ENCODE data around the gene MYPOP.
"Not testable (repeated sequence)": the region's sequence is repeated elsewhere in the genome, so short reads cannot be mapped to it uniquely, and the experiment has no call there.

The MYPOP gene

DNA sequence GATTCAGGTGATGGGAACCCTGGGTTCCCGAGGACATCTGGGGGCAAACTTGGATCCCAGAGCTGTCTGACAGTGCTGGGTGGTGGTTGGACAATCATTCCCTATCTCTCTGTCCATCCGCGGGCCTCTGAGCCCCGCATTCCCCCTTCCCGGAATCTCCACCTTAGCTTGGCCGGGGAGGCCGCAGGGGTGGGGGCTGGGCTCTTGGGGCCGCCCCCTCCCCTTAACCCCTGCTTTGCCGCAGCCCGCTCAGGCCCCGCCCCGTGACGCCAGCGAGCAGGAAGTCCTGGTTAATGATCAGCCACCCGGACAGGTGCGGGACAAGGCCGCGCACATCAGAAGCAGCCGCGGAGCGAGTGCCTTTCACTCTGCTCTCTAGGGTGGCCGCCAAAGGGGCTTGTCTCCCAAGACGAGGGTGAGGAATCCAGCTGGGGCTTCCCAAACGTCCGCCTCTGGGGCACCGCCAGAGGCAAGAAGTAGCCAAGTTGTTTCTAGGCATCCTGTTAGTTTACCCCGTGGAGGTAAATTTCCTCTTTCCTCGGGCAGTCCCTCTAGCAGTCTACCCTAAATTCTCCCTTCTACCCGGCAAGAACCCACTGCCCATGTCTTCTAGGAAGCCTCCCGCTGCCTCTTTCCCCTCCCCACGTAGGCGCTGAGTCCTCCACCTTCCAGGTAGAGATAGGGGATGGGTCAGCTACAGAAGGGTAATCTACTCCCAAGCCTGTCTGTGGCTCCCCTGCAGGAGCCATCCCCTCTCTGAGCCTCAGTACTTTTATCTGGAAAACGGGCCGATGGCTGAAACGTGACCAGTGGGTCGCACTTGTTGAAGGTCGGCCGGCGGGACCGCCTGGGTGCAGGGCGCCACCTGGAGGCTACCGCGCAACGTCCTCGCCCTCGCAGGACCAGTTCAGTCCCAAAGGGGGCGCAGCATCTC lies 19.5 kb downstream of the MYPOP start:
- DNase-seq: peak; percentile 81

DNA sequence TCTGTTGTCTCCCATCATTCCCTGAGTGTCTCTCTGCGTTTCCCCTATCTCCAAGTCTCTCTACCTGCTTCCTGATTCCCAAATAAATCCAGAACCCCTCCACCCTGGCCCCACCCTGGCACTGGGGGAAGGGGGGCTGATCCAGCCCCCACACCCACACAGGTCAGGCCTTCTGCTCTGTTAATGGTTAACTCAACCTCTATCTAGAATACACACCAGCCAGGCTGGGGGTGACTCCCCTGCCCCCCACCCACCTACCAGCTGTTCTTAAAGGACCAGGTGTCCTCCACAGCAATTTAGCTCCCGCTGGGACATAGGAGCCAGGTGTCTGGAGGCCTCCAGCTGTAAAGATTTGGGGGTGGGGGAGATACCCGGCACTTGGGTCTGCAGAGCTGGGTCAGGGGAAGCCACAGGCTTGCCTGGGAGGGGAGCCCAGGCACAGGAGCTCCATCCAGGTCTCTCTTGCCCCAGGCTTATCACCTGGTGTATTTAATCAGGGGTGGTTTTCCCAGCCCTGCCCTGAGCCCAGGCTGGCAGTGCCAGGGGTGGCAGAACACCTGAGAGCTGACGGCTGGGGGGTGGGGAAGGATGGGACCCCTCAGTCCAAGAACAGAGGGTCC lies 20.4 kb downstream of the MYPOP start:
- DNase-seq: peak; percentile 24

DNA sequence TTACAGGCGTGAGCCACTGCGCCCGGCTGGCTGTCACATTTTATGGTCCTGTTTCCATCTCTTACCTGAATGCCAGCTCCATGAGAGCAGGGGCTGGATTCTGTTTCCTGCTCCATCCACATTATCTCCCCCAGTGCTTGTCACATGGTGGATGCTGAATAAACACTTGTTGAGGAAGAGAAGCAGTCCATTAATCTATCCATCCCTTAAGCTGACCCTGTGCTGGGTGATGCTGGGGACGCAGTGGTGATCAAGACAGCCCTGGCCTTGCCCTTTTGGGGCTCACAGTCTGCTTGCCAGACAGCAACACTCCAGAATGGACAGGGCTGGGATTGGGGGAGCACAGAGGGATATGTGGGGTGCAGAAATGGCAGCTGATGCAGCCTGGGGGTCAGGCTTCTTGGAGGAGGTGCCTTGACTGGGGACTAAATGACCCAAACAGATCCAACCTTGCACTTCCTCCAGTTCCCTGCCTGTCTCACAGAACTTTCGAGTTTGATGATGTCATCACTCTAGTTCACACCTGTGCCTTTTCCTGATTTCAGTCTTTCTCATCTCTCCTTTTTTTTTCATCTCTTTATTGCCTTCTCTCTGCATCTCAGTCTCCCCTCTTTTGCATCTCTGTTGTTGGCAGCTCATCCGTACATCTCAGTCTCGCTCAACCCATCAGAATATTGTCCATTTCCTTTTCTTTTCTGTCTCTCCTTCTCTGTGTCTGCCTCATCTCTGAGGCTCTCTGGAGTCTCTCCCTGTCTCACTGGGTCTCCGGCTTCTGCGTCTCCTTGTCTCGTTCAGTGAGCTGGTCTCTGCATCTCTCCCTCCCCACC lies 21.1 kb downstream of the MYPOP start:
- no peak for DNase-seq

DNA sequence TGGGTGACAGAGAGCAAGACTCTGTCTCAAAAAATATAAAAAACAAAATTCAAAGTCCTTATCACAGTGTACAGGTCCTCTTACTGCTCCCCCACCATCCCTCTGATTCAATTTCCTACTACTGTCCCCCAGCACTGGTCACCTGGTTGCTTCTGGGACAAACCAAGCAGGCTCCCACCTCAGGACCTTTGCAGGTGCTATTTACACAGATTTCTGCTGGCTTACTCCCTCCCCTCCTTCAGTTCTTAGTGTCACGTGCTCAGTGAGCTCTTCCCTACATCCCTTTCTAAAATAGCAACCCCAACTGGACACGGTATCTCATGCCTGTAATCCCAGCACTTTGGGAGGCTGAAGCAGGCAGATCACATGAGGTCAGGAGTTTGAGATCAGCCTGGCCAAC lies 22.4 kb downstream of the MYPOP start:
- DNase-seq: no peak

DNA sequence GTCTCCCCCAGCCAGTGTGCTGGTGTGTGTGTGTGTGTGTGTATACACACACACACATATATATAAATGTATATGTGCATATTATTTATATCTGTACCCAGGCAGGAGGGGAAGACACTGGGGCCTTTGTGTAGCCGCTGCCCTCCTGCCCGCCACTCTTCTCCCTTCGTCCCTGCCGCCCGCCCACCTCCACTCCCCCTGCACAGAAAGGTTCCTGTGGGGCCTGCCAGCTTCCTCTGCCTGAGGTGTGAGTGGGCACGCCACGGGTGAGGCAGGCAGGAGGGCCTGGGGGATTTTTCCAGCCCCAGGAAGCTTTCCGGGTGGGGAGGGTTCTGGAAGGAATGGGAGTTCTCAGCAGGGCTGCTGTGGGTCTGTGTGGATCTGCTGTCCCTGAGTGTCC lies 23.4 kb downstream of the MYPOP start:
- DNase-seq: no peak

DNA sequence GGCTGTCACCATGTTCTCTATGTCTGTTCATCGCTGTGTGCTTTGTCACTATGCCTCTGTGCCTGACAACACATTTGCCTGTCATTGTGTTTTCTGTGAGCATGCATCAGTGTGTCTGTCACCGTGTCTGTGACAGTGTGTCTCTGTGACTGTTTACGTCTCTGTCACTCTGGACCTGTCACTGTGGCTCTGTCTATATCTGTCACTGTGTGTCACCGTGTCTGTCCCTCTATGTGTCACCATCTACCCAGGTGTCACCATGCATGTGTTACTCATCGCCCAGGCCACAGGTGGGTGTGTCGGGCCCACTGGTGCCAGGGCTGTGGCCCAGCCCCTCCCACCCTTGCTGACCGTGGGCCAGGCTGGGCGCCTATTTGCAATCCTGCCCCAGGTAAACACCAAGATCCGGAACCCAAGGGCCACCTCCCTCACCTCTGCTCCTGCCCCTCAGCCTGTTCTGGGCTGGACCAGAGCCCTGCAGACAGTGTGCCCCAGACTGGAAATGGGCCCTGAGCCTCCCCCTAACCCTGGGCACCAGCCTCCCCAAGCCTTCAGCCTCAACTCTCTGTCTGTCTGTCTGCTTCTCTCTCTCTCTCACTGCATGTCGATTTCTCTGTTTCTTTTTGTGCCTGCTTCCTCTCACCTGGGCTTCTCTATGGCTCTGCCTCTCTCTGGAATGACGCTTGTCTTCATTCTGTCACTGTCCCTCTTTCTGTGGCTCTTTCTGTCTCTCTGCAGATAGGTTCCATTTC lies 24.2 kb downstream of the MYPOP start:
- DNase-seq: no peak

DNA sequence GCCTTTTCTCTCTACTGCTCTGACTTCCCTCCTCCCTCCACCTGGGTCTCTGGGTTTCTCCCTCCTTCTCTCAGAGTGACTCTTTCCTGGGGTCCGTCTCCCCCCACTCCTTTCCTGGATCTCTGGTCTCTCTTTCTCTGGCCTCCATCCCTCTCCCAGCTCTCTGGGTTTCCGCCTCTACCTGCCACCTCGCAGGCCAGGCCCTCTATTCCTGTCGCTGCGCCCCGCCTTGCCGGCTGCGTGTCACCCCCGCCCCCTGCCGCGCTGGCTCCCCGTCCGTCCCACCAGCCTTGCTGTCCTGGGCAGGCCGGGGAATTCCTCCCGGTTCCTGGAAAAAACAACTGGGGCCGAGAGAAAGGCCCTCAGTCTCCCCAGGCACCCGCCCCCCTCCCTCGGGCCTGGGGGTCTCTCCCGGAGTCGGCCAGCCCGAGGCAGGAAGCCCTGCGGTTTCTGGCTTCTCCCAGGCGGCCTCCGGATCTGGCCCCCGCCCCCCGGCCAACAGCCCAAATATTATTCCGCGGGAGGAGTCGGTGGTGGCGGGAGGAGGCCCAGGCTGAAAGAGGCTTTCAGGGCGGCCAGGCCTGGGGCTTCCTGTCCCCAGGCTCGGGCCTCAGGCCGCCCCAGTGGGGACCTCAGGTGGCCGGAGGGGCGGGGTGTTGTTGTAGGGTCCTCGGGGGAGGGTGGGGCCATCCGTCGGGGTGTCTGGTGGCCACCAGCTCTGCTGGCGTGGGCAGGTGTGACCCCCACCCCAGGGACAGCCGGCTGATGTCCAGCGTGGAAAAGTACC lies 25.8 kb downstream of the MYPOP start:
- no peak for DNase-seq

DNA sequence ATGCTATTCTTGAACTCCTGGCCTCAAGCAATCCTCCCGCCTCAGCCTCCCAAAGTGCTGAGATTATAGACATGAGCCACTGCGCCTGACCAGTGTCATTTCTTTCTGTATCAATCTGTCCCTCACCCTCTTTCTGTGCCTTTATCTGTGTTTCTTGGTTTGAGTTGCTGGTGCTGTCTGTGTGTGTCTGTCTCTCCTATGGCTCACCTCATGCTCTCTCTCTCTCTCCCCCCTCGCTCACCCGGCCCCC lies 26.3 kb downstream of the MYPOP start:
- no peak for DNase-seq

DNA sequence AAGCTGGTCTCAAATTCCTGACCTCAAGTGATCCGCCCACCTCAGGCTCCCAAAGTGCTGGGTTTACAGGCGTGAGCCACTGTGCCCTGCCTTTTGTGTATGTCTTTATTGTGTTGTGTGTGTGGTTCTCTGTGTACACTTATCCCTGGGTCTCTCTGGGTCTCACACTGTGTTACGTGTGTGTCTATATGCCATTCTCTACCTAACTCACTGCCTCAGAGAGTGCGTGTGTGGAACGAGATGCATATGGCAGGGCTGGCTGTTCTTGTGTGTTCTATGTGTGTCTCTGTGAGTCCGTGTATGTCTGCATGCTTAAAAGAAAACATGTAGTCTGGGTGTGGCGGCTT lies 27.8 kb downstream of the MYPOP start:
- no peak for DNase-seq

DNA sequence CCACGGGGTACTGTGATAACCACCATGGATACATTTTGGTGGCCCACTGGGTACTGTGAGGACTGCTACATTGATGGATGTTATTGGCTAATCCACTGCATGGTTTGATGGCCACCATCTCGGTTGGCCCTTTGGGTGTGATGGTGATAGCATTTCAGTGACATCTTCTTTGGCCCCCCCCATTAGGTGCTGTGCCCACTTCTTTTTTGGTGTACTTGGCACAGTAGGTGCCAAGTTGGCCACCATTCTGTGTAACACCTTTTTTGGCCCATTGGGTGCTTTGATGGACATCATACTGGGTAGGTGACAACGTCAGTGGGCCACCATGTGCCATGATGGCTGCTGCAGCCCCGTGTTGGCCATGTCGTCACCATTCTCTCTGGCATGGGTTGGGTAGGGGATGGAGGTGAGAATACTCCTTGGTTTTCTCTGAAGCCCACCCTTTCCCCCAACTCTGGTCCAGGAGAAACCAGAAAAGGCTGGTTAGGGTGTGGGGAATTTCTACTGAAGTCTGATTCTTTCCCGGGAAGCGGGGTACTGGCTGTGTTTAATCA lies 29.1 kb downstream of the MYPOP start:
- DNase-seq: no peak

DNA sequence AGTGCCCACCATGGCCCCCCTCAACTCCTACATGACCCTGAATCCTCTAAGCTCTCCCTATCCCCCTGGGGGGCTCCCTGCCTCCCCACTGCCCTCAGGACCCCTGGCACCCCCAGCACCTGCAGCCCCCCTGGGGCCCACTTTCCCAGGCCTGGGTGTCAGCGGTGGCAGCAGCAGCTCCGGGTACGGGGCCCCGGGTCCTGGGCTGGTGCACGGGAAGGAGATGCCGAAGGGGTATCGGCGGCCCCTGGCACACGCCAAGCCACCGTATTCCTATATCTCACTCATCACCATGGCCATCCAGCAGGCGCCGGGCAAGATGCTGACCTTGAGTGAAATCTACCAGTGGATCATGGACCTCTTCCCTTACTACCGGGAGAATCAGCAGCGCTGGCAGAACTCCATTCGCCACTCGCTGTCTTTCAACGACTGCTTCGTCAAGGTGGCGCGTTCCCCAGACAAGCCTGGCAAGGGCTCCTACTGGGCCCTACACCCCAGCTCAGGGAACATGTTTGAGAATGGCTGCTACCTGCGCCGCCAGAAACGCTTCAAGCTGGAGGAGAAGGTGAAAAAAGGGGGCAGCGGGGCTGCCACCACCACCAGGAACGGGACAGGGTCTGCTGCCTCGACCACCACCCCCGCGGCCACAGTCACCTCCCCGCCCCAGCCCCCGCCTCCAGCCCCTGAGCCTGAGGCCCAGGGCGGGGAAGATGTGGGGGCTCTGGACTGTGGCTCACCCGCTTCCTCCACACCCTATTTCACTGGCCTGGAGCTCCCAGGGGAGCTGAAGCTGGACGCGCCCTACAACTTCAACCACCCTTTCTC lies 30.1 kb downstream of the MYPOP start:
- no peak for DNase-seq

DNA sequence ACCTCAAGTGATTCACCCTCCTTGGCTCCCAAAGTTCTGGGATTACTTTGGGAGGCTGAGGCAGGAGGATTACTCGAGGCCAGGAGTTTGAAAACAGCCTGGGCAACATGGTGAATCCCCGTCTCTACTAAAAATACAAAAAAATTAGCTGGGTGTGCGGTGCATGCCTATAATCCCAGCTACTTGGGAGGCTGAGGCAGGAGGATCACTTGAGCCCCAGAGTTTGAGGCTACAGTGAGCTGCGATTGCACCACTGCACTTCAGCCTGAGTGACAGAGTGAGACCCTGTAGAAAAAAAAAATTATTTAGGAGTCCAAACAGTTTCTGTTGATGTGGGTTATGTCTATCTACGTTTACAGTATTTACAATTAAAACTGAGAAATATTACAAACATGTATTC lies 31.6 kb downstream of the MYPOP start:
- DNase-seq: no peak

DNA sequence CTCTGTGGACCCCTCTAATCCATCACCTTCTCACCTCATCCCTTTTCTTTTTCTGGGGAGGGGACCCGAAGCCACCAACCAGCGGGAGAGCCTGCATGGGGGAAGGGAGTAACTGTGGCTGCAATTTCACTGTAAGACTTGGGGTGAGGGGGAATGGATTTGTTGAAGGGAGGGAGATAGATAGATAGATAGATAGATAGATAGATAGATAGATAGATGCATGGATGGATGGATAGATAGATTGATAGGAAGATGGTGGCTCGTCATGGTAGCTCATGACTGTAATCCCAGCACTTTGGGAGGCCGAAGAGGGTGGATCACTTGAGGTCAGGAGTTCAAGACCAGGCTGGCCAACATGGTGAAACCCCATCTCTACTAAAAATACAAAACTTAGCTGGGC lies 35.2 kb downstream of the MYPOP start:
- not testable (repeated sequence) for DNase-seq

DNA sequence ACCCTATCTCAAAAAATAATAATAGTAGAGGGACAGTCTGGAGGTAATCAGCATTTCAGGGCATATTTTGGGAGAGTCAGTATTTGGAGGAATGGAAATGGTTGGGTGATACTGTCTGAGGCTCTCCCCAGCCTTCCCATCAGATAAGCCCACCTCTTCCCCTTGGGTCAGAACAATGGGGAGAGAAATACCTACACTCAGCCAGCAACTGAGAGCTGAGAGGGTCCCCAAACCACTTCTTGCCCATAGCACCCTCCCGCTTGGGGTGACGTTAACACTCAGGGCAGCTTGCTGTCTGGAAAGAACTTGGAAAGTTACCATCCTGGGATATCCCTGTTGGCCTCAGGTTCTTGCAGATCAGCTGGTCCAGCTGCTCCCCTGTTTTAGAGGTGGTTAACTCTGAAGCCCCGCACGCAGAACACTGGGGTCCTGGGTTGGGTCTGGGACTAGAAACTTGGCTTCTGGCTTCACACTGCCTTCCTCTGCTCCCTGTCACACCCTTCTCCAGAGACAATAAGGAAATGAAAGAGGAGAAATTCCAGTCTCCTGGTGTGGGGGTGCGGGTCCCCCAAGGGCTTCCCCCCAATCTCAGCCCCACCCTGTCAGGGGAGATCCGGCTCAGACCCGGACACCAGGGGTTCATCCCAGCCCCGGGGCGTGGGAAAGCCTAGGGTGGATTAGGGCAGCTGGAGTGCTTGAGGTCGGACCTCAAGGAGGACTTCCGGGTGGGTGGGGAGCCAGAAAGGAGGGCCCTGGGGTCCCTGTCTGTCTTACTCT lies 35.8 kb downstream of the MYPOP start:
- DNase-seq: no peak

DNA sequence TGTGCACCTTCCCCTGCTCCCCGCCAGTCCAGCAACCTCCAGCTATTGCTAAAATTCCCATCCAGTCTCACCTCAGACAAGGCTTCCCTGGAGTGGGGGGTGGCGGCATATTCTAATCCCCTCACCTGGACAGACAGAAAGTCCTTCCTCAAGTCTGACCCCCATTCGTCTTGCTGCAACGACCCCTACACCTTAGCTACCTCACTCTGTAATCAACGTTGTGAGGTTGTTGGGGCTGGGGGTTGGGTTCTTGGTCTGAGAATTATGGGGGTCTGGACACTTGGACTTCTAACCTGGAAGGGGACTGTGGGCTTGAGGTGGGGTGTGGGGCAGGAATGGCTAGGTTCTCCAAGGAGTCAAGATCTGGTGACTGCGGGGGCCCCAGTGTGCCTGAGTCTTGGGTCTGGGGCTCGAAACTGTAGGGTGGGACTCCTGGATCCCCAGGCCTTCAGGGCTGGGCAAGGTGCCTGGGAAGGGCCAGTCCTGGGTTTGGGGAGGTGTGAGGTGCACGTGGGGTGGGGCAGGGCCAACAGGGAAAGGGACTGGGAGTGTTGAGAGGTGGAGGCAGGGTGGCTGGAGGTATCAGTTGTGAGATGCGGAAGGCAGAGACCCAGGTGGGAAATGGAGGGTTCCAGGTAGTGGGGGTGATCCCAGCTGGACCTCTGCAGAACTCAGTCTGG lies 37.0 kb downstream of the MYPOP start:
- no peak for DNase-seq

DNA sequence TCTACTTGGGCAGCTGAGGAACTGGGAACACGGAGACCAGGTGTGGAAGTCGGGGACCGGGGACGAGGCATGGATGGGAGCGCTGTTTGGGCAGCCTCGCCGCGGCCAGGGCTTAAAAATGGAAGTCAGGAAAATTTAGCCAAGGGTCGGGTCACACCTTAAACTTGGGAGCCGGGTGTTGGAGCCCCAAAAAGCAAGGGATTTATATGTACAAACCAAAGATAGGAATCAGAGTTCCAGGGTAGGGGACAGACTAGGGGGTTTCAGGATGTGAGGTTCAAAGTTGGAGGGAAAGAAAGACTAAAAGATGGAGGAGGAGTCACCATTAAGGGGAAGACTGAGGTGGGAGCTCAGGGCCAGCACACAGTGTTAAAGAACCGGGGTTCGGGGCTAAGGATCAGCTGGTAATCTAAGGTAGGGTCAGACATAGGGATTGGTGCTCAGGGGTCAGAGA lies 37.8 kb downstream of the MYPOP start:
- no peak for DNase-seq

DNA sequence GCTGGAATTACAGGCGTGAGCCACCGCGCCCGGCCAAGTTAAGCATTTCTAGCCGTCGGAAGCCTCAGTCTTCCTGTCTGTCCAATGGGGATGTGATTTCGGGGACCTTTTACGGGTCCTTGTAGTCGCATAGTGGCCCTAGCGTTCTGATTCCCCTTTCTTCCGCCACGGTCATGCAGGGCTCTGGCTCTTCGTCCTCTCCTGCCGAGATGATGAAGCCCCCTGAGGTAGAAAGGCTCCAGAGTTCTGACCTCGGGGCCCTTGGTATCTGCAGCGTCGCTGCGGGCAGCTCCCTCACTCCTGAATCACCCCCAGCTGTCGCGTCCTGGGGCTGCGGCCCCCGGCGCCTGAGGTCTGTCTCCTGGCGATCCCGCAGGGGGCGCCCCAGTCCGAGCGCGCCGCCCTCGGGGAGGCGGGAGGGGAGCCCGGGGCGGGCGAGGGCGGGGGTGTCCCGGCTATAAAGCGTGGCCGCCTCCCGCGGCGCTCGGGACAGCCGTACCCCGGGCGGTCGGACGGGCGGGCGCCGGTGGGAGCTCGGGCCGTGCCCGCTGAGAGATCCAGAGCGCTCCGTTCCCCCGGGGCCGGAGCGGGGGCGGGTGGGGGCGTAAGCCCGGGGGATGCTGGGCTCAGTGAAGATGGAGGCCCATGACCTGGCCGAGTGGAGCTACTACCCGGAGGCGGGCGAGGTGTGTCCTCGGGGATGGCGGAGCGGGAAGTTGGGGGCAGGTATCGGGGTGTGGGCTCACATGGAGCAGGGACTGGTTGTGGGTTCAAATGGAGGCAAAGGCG lies 38.4 kb downstream of the MYPOP start, which contains the start of gene FOXA3:
Gene FOXA3 (plus strand): TSS at position 487 of the 789 bp plus-strand sequence. CDS start 131 bp downstream, at position 618.
- DNase-seq: no peak

DNA sequence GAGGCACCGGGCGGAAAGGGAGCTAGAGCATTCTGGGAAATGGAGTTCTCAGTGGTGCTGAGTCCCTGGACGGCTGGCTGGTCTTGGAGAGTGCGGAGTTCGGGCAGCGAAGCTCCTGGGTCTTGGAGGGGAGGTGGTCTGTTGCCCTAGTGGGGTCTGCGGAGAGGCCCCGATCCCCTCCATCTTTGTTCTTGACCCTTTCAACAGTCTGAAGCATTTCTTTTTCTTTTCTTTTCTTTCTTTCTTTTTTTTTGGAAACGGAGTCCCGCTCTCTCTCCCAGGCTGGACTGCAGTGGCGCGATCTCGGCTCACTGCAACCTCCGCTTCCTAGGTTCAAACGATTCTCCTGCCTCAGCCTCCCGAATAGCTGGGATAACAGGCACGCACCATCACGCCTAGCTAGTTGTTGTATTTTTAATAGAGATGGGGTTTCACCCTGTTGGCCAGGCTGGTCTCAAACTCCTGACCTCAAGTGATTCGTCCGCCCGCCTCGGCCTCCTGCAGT lies 39.0 kb downstream of the MYPOP start:
- no peak for DNase-seq

All from NCI-H1436 (cell line).